GM12892 (cell line): Measurements from ENCODE around the gene KCNA4.

ENCODE experiments used
- POLR2AphosphoS5 ChIP-seq: IDR thresholded peaks from 2 replicates; pipeline ENCODE4 v1.6.1; 2011; ENCODE audit warnings: low read depth, low read length, control low read depth
- TAF1 ChIP-seq: IDR thresholded peaks from 2 replicates; pipeline ENCODE4 v1.6.1; 2011; ENCODE audit warnings: low read depth, mild to moderate bottlenecking, control low read depth, low read length, borderline replicate concordance

- TF ChIP-seq TAF1 (no peak), POLR2AphosphoS5 (no peak)
Observed at GRCh38 chr11:29963036-29963435, 53.8 kb downstream of the KCNA4 start.
